ENCODE measurements around the gene GIGYF1.
"Not testable (repeated sequence)": the region's sequence is repeated elsewhere in the genome, so short reads cannot be mapped to it uniquely, and the experiment has no call there.

Gene GIGYF1

DNA sequence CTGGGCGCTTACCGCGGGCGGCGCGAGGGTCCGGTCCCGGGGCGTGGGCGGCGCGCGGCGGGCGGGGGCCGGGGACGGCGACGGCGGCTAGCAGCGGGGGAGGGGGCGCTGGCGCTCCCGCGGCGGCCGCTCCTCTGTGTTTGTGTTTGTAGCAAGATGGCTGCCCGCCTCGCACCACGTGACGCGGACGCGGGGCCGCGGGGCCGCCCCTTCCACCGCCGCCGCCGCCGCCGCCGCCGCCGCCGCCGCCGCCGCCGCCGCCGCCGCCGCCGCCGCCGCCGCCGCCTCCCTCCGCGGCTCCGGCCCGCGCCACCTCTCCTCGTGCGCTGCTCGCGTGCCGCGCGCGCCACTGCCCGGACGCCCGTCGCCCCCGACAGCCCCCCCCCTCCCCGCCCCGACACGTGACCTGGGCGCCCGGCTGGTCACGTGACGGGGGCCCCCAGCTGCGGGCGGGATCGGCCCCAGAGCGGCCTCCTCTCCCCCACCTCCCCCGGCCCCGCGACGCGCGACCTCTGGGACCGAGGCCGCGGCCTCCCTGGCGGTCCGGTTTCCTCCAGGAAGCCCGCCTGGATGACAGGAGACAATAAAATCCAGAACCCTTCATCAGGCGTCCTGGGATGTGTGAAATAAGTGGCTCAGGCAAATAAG is at the start of gene GIGYF1:
GIGYF1 (minus strand) TSS at position 153 of the 648 bp plus-strand sequence. CDS start 6,012 bp downstream, outside the sequence.
- peak; percentile 58 for DNase-seq (ENCODE audit: low read depth)

DNA sequence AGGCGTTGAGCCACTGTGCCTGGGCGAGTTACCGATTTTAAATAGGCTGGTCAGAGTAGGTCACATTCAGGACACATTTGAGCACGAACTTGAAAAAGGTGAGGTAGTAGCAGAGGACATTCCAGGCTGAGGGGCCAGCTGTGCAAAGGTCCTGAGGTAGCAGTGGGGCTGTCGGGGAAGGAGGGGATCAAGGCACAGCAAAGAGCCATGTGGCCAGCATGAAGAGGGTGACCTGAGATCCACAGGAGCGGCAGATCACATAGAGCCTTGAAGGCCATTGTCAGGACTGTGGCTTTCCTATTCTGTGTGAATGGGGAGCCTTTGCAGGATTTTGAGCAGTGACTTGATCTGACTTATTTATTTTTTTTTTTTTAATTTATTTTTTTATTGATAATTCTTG is 45.9 kb upstream of the GIGYF1 start:
- DNase-seq (ENCODE audit: low read depth): no peak

GRCh38 chr7:100736671-100737070 is 42.6 kb upstream of the GIGYF1 start:
- no peak for DNase-seq (ENCODE audit: low read depth)

DNA sequence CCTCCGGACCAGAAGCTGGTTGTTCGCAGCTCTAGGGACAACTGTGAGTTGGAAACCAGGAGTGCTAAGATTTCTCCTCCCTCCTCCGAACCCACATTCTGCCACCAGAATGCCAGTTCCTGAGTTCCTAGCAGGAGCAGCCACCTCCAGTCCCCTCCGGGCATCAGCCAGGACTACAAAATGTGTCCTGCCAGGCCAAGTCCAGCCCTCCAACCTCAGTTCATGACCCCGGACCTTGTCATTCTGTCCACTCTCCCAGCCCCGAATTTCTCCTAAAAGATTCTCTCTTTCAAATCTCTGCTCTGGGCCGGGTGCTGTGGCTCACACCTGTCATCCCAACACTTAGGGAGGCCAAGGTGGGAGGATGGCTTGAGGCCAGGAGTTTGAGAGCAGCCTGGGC is 41.7 kb upstream of the GIGYF1 start:
- DNase-seq (ENCODE audit: low read depth): no peak

GRCh38 chr7:100731937-100732636 is 38.0 kb upstream of the GIGYF1 start:
- no peak for DNase-seq (ENCODE audit: low read depth)

- DNase-seq (ENCODE audit: low read depth): no peak
Observed at GRCh38 chr7:100730136-100730800, 36.2 kb upstream of the GIGYF1 start.

- DNase-seq (ENCODE audit: low read depth): no peak
Observed at GRCh38 chr7:100728196-100728595, 34.1 kb upstream of the GIGYF1 start.

- no peak for DNase-seq (ENCODE audit: low read depth)
Observed at GRCh38 chr7:100726996-100727761, 33.1 kb upstream of the GIGYF1 start.

- not testable (repeated sequence) for DNase-seq (ENCODE audit: low read depth)
Observed at GRCh38 chr7:100724364-100724763, 30.3 kb upstream of the GIGYF1 start.

- no peak for DNase-seq (ENCODE audit: low read depth)
Observed at GRCh38 chr7:100723732-100724275, 29.8 kb upstream of the GIGYF1 start.

DNA sequence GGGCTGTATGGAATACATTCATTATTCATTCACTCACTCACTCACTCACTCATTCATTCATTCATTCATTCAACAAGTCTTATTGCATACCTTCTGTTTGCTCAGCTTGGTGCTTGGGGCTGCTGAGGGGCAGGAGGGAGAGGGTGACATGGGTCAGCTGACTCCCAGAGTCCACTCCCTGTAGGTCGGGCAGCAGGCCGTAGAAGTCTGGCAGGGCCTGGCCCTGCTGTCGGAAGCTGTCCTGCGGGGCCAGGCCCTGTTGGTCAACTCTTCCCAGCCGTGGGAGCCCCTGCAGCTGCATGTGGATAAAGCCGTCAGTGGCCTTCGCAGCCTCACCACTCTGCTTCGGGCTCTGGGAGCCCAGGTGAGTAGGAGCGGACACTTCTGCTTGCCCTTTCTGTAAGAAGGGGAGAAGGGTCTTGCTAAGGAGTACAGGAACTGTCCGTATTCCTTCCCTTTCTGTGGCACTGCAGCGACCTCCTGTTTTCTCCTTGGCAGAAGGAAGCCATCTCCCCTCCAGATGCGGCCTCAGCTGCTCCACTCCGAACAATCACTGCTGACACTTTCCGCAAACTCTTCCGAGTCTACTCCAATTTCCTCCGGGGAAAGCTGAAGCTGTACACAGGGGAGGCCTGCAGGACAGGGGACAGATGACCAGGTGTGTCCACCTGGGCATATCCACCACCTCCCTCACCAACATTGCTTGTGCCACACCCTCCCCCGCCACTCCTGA is 28.6 kb upstream of the GIGYF1 start:
- DNase-seq (ENCODE audit: low read depth): no peak

DNA sequence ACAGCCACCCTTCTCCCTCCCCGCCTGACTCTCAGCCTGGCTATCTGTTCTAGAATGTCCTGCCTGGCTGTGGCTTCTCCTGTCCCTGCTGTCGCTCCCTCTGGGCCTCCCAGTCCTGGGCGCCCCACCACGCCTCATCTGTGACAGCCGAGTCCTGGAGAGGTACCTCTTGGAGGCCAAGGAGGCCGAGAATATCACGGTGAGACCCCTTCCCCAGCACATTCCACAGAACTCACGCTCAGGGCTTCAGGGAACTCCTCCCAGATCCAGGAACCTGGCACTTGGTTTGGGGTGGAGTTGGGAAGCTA is 27.4 kb upstream of the GIGYF1 start:
- DNase-seq (ENCODE audit: low read depth): no peak

GRCh38 chr7:100720671-100721504 is 26.8 kb upstream of the GIGYF1 start:
- no peak for DNase-seq (ENCODE audit: low read depth)

- DNase-seq (ENCODE audit: low read depth): no peak
Observed at GRCh38 chr7:100720279-100720670, 26.2 kb upstream of the GIGYF1 start, which contains the start of gene EPO. Gene EPO, plus strand, starts transcription at chr7:100720468. Its CDS starts 513 bp downstream, at chr7:100720981.

DNA sequence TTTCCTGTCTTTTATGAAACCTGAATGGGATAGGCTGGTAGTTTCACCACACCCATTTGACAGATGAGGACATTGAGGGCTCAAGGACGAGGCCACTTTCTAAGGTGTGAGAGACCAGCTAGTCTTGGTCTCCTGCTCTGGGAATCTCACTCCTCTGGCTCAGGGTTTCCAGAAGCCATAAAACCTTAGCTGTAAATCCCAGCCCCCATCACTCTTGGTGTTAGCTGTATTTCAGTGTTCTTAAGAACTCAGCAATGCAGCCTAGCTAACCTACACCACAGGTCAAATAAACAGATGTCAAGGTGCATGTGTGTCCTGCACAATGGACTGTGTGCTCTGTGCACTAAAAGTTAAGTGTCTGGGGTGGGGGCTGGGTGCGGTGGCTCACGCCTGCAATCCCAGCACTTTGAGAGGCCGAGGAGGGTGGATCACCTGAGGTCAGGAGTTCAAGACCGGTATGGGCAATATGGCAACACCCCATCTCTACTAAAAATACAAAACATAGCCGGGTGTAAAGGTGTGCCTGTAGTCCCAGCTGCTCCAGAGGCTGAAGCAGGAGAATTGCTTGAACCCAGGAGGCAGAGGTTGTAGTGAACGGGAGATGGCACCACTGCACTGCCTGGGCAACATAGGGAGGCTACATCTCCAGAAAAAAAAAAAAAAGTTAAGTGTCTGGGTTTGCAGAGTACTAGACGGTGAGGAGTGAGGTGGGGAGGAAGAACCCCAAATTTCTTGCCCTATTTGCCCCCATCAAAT is 25.7 kb upstream of the GIGYF1 start:
- no peak for DNase-seq (ENCODE audit: low read depth)

GRCh38 chr7:100717073-100717472 is 23.0 kb upstream of the GIGYF1 start:
- DNase-seq (ENCODE audit: low read depth): not testable (repeated sequence)

DNA sequence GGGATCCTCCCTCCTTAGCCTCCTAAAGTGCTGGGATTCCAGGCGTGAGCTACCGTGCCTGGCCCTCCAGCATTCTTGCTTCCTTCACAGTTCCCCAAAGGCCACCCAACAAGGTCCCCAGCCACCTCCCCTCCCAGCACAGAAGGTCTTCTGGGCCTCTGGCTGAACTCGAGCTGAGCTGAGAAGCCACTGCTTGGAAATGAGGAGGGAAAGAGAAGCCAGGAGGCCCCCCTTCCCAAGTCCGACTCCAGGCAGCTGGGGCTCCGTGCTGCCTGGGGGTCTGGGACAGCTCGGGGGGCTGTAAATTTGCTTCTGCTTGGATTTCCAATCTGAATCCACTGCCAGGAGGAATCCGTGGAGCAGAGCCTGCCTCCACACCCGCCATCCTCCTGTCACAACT is 20.7 kb upstream of the GIGYF1 start:
- no peak for DNase-seq (ENCODE audit: low read depth)

DNA sequence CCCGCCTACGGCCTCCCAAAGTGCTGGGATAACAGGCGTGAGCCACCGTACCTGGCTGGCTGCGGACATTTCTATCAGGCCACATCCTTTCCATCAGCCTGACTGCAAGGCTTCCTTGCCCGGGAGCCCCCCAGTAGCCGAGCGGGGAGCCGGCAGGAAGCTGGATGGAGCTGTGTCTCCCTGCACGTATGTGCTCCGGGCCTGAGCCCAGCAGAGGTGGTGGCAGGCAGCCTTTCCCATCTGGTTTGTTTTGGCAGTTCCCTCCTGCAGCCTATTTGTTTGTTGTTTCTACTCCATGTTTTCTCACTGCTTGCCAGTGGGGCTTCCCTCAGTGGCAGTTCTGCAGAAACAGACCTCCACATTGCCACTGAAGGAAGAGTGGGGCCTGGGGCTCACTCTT is 17.3 kb upstream of the GIGYF1 start:
- no peak for DNase-seq (ENCODE audit: low read depth)

GRCh38 chr7:100710452-100710851 is 16.4 kb upstream of the GIGYF1 start:
- DNase-seq (ENCODE audit: low read depth): no peak

- DNase-seq (ENCODE audit: low read depth): no peak
Observed at GRCh38 chr7:100708395-100708794, 14.3 kb upstream of the GIGYF1 start.

Measured in activated T-helper 9 cell treated with anti-CD3 and anti-CD28 coated beads, Interleukin-2, amount 50 U/mL, for 16 hours (primary cell).